ENCODE data around the gene SLC49A4.

- TF ChIP-seq YY1 (tag by site-specific recombination; IDR thresholded peaks at IDR 0.05) (no peak), PATZ1 (tag by site-specific recombination; IDR thresholded peaks at IDR 0.05) (no peak)
- TF ChIP-seq, protein P1, sequence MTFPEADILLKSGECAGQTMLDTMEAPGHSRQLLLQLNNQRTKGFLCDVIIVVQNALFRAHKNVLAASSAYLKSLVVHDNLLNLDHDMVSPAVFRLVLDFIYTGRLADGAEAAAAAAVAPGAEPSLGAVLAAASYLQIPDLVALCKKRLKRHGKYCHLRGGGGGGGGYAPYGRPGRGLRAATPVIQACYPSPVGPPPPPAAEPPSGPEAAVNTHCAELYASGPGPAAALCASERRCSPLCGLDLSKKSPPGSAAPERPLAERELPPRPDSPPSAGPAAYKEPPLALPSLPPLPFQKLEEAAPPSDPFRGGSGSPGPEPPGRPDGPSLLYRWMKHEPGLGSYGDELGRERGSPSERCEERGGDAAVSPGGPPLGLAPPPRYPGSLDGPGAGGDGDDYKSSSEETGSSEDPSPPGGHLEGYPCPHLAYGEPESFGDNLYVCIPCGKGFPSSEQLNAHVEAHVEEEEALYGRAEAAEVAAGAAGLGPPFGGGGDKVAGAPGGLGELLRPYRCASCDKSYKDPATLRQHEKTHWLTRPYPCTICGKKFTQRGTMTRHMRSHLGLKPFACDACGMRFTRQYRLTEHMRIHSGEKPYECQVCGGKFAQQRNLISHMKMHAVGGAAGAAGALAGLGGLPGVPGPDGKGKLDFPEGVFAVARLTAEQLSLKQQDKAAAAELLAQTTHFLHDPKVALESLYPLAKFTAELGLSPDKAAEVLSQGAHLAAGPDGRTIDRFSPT (tag by site-specific recombination; IDR thresholded peaks at IDR 0.05): no peak
Observed at GRCh38 chr3:122745369-122746021, 49.4 kb upstream of the SLC49A4 start.
